Mesothelial cell of epicardium (in vitro differentiated cells): ENCODE data around the gene TEX26. TPM values are rescaled to one million over a fixed set of nuclear protein-coding genes. Genes with fewer than 3 reads are reported as not detected.

Experiments used
- DNase-seq, 2 experiments: peaks; one replicate each; pipeline ENCODE4 v3.0.0; 2021; ENCODE audit warnings: low spot score in 2 of 2; ENCODE audit not compliant: unreplicated experiment in 2 of 2
- H3K27ac Mint-ChIP-seq: 2 replicates; pipeline ENCODE4 v1.8.0; 2021; ENCODE audit warnings: mixed read lengths
- H3K27me3 Mint-ChIP-seq: 2 replicates; pipeline ENCODE4 v1.8.0; 2021; ENCODE audit warnings: low read depth, mixed read lengths
- H3K36me3 Mint-ChIP-seq: 2 replicates; pipeline ENCODE4 v1.8.0; 2021; ENCODE audit warnings: mixed read lengths
- H3K4me1 Mint-ChIP-seq: 2 replicates; pipeline ENCODE4 v1.8.0; 2021; ENCODE audit warnings: mixed read lengths
- H3K4me3 Mint-ChIP-seq: 2 replicates; pipeline ENCODE4 v1.8.0; 2021; ENCODE audit warnings: mild to moderate bottlenecking, moderate library complexity, mixed read lengths
- H3K9me3 Mint-ChIP-seq: 2 replicates; pipeline ENCODE4 v1.8.0; 2021; ENCODE audit warnings: mixed read lengths
- total RNA-seq: library from RNA; stranded (reverse); gene quantifications from 3 replicates; pipeline ENCODE4 v1.2.1, GENCODE V29; 2021
- TF ChIP-seq, protein P1 (sequence below): fragments of 200-600 bp; sonication (generic); IDR thresholded peaks from one replicate; pipeline ENCODE4 v1.5.0; 2021; ENCODE audit warnings: antibody characterized with exemption; ENCODE audit not compliant: unreplicated experiment

Gene TEX26
- total RNA-seq, 1 donor from 2014 or later: not detected

DNA sequence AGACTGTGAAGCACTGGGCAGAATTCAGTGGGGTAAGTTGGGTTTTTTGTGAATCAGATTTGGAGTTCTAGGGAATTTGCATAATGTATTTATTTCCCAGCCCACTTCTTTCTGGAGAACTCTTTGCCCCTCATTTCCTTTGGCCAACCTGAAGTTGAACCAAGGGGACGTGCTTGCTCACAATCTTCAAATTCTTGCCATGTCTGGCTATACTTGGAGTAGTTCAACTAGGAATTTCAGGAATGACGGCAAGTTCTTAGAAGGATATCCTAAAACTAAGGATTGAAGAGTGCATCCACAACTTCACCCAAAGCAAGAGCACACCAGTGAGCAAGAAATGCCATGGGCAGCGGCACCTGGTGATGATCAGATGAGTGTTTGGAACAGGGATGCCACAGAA, 88.5 kb downstream of the TEX26 start:
- Mint-ChIP-seq H3K27me3 (no peaks in the 10 kb centered on the region), H3K4me1 (peaks cover 8% of the 10 kb centered on the region), H3K36me3 (peaks cover 2% of the 10 kb centered on the region), H3K27ac (no peak overlapping the region), H3K4me3 (no peak overlapping the region), H3K9me3 (peaks cover 12% of the 10 kb centered on the region)
- no peak for DNase-seq
- TF ChIP-seq, protein P1, sequence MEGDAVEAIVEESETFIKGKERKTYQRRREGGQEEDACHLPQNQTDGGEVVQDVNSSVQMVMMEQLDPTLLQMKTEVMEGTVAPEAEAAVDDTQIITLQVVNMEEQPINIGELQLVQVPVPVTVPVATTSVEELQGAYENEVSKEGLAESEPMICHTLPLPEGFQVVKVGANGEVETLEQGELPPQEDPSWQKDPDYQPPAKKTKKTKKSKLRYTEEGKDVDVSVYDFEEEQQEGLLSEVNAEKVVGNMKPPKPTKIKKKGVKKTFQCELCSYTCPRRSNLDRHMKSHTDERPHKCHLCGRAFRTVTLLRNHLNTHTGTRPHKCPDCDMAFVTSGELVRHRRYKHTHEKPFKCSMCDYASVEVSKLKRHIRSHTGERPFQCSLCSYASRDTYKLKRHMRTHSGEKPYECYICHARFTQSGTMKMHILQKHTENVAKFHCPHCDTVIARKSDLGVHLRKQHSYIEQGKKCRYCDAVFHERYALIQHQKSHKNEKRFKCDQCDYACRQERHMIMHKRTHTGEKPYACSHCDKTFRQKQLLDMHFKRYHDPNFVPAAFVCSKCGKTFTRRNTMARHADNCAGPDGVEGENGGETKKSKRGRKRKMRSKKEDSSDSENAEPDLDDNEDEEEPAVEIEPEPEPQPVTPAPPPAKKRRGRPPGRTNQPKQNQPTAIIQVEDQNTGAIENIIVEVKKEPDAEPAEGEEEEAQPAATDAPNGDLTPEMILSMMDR: no peak

DNA sequence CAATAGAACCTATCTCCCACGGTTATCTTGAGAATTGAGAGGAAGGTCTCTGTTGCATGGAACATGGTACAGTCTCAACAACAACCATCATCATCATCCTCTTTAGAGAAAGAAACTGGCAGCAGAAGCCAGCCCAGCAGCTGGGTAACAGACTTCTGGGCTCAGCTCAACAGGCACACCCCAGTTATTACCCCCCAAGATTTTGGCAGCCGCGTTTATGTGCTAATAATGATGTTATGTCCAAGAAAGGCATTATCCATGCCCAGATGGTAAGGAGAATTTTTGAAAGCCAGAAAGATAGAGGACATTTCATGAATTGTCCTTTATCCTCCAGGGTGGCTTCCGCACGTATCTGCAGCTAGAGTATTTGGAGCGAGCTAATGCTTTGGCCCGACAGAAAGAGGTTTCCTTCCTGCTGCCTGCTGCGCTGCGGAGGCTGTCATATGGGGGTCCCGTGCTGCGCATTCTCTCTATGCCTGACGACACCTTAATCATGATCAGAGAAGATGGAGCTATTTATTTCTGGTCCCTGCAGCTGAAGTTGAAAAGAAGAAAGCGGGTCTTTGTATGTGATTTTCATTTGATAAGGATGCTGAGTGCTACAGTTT, 89.9 kb downstream of the TEX26 start:
- Mint-ChIP-seq H3K27me3 (no peaks in the 10 kb centered on the region), H3K36me3 (peaks cover 2% of the 10 kb centered on the region), H3K27ac (no peak overlapping the region), H3K4me3 (no peak overlapping the region), H3K9me3 (peaks cover 8% of the 10 kb centered on the region), H3K4me1 (peaks cover 8% of the 10 kb centered on the region)
- TF ChIP-seq, protein P1: no peak
- no peak for DNase-seq

DNA sequence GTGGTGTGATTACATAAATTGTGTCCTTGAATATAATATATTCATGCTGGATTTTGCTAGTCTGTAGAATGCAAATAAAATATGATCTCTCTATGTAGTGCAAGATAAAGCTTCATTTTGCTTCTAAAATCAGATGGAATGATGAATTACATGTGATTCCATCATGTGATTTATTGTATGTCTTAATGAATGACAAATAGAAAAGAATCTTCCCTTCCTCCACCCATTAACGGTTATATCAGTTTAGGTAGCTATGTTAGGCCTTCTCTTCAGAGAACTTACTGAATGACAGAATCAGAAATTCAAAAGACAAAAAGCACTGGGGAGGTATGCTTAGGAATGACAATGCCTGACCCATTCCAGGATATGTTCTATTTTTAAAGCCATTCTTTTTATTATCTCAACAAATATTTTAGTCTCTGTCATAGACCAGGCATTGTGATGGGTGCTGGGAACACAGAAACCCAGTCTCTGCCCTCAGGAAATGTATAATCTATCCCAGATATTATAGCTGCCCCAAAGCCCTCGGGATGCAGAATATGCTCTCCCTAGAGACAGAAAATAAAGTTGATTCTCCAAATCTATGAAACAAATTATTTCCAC, 90.6 kb downstream of the TEX26 start:
- Mint-ChIP-seq H3K9me3 (peaks cover 2% of the 10 kb centered on the region), H3K4me3 (no peak overlapping the region), H3K4me1 (peaks cover 8% of the 10 kb centered on the region), H3K27ac (no peak overlapping the region), H3K27me3 (no peaks in the 10 kb centered on the region), H3K36me3 (no peaks in the 10 kb centered on the region)
- DNase-seq: no peak
- TF ChIP-seq, protein P1: no peak

Other genes with a start within 250 kb of the TEX26 start
- gene ALOX5AP, start 197.1 kb upstream of the TEX26 start, total RNA-seq: 0.25 TPM in 2 of 3 replicates, not detected in the other
- 7.5 to 7.9 TPM (median 7.7 TPM) in 3 replicates for gene MEDAG, start 26.4 kb upstream of the TEX26 start, total RNA-seq
- gene HSPH1, start 229.2 kb downstream of the TEX26 start, total RNA-seq: 72.1 to 75.1 TPM (median 74.8 TPM) in 3 replicates